Activated naive CD4-positive, alpha-beta T cell treated with anti-CD3 and anti-CD28 coated beads, Interleukin-2, amount 50 U/mL, for 24 hours (primary cell): ENCODE data around the gene CD96.

Experiments
- H3K27ac Mint-ChIP-seq: one replicate; pipeline ENCODE4 v1.8.0; 2021; ENCODE audit warnings: mild to moderate bottlenecking, mixed read lengths
- H3K27me3 Mint-ChIP-seq: one replicate; pipeline ENCODE4 v1.8.0; 2021; ENCODE audit warnings: mixed read lengths
- H3K36me3 Mint-ChIP-seq: one replicate; pipeline ENCODE4 v1.8.0; 2021; ENCODE audit warnings: mixed read lengths
- H3K4me1 Mint-ChIP-seq: one replicate; pipeline ENCODE4 v1.8.0; 2021; ENCODE audit warnings: mixed read lengths
- H3K4me3 Mint-ChIP-seq: one replicate; pipeline ENCODE4 v1.8.0; 2021; ENCODE audit warnings: mild to moderate bottlenecking, mixed read lengths
- H3K9me3 Mint-ChIP-seq: one replicate; pipeline ENCODE4 v1.8.0; 2021; ENCODE audit warnings: mixed read lengths

CD96 gene

DNA sequence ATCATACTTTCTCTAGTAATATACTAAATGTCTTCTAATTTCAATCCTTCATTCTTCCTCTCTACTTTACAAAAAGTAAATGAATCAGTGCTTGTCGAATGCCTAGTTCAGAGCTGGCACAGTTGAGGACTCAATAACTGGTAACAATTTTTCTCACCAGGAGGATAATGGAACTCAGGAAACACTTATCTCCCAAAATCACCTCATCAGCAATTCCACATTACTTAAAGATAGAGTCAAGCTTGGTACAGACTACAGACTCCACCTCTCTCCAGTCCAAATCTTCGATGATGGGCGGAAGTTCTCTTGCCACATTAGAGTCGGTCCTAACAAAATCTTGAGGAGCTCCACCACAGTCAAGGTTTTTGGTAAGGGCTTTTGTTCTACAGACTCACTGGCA lies 36.9 kb downstream of the CD96 start:
- peaks cover 35% of the 10 kb centered on the region for H3K36me3 Mint-ChIP-seq
- no peak overlapping the region for H3K4me3 Mint-ChIP-seq
- no peaks in the 10 kb centered on the region for H3K9me3 Mint-ChIP-seq
- peaks cover 78% of the 10 kb centered on the region for H3K4me1 Mint-ChIP-seq
- peak overlapping the region; percentile 64 for H3K27ac Mint-ChIP-seq
- H3K27me3 Mint-ChIP-seq: no peaks in the 10 kb centered on the region

DNA sequence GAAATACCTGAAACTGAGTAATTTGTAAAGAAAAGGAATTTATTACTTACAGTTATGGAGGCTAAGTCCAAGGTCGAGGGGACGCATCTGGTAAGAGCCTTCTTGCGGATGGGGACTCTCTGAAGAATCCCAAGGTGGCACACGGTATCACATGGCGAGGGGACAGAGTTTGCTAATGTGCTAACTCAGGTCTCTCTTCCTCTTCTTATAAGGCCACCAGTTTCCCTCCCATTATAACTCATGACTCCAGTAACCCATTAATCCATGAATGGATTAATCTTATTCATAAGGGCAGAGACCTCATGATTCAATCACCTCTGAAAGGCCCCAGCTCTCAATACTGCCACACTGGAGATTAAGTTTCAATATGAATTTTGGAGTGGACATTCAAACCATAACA lies 37.5 kb downstream of the CD96 start:
- Mint-ChIP-seq H3K9me3 (no peaks in the 10 kb centered on the region), H3K4me1 (peaks cover 80% of the 10 kb centered on the region), H3K4me3 (no peak overlapping the region), H3K36me3 (peaks cover 41% of the 10 kb centered on the region), H3K27ac (peak overlapping the region; percentile 64), H3K27me3 (no peaks in the 10 kb centered on the region)

DNA sequence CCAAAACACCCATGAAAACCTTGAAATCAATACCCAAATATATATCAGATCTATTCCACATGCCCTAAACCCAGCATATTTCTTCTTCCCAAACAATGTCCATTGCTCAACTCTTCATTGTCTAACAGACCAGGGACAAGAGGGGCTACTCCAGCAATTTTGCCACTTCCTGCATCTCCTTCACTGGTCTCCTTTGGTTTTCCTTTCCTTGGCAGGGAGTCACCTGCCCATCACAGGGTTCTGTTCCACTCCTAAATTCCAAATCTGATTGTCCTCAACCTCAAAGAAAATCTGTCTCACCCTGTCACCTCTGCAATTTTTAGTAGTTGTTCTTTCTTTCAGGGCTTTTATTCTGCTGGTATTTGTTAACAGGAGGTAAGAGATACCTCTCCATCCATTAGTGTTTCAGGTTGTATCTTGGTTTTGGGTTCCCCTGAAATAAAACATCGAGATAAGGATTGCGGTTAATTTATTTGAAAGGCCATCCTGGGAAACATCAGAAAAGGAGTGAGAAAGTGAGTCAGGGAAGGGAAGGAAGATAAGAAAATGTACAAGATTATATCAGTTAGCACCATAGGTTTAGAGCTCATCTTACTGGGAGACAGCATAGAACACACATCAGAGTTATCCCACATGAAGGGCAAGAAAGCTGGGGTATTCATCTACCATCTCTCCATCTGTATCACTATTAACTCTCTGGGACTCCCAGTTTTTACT lies 39.6 kb downstream of the CD96 start:
- no peaks in the 10 kb centered on the region for H3K27me3 Mint-ChIP-seq
- H3K36me3 Mint-ChIP-seq: peaks cover 51% of the 10 kb centered on the region
- no peak overlapping the region for H3K4me3 Mint-ChIP-seq
- no peaks in the 10 kb centered on the region for H3K9me3 Mint-ChIP-seq
- peak overlapping the region; percentile 56 for H3K27ac Mint-ChIP-seq
- peaks cover 86% of the 10 kb centered on the region for H3K4me1 Mint-ChIP-seq

DNA sequence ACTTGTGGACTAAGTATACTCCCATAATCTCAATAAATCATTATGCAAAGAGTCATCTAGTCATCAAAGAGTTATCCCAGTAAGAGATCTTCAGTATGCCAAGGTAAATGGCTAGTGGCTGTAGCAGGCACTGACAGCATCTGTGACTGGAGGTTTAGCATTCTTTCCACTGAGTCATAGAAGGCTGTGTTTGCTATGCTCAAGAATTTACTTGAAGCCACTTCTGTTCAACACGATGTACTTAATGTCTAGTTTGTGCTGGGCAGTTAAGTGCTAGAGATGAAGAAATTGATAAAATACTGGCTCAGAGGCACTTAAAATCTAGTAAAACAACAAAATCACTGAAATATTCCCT lies 40.1 kb downstream of the CD96 start:
- peaks cover 86% of the 10 kb centered on the region for H3K4me1 Mint-ChIP-seq
- no peaks in the 10 kb centered on the region for H3K27me3 Mint-ChIP-seq
- no peaks in the 10 kb centered on the region for H3K9me3 Mint-ChIP-seq
- peak overlapping the region; percentile 56 for H3K27ac Mint-ChIP-seq
- peaks cover 53% of the 10 kb centered on the region for H3K36me3 Mint-ChIP-seq
- no peak overlapping the region for H3K4me3 Mint-ChIP-seq

DNA sequence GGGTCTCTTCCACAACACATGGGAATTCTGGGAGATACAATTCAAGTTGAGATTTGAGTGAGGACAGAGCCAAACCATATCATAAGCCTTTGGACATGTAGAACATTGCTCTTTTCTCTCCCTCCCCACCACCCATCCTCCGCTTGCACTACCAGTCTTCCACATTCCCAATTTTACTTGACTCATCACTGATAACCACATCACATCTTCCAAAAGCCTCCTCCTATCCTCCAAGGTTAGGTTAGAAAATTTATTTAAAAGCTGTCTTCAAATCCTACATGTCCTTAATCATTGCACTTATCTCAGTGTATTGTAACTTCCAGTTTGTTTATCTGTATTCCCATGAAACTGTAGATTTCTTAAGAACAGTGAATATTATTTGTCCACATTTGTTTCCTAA lies 42.7 kb downstream of the CD96 start:
- H3K4me1 Mint-ChIP-seq: peaks cover 84% of the 10 kb centered on the region
- no peaks in the 10 kb centered on the region for H3K27me3 Mint-ChIP-seq
- H3K9me3 Mint-ChIP-seq: no peaks in the 10 kb centered on the region
- no peak overlapping the region for H3K4me3 Mint-ChIP-seq
- H3K36me3 Mint-ChIP-seq: peaks cover 62% of the 10 kb centered on the region
- H3K27ac Mint-ChIP-seq: peak overlapping the region; percentile 96

DNA sequence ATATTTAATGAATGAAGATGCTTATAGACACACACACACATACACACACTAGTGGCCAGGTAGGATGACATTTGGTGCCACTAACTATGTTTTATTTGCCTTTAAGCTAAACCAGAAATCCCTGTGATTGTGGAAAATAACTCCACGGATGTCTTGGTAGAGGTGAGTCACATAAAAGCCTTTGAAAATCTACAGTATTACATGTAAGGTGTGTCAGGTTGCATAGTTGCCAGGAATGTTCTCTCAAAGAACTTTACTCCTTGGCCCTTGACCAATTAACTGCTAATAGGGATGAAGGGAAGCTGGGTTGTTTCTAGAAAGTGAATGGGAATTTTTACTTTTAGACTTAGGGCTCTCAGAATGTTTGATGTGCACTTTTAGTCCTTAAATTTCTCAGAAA lies 43.2 kb downstream of the CD96 start:
- Mint-ChIP-seq H3K9me3 (no peaks in the 10 kb centered on the region), H3K36me3 (peaks cover 59% of the 10 kb centered on the region), H3K27ac (peak overlapping the region; percentile 35), H3K4me3 (no peak overlapping the region), H3K27me3 (no peaks in the 10 kb centered on the region), H3K4me1 (peaks cover 84% of the 10 kb centered on the region)

DNA sequence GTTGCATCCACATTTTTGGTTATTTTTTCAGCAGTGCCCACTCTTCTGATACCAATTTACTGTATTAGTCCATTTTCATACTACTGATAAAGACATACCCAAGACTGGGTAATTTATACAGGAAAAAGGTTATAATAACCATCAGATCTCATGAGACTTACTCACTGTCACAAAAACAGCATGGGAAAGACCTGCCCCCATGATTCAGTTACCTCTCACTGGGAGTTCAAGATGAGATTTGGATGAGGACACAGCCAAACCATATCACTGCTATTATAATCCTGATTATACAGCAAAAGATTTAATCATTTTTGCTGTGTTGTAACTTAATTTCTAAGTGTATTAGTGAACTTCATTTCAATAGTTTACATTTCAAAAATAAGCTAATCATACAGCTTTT lies 46.5 kb downstream of the CD96 start:
- Mint-ChIP-seq H3K36me3 (peaks cover 47% of the 10 kb centered on the region), H3K9me3 (no peaks in the 10 kb centered on the region), H3K4me3 (peak overlapping the region; percentile 16), H3K27me3 (no peaks in the 10 kb centered on the region), H3K27ac (peak overlapping the region; percentile 92), H3K4me1 (peaks cover 75% of the 10 kb centered on the region)

DNA sequence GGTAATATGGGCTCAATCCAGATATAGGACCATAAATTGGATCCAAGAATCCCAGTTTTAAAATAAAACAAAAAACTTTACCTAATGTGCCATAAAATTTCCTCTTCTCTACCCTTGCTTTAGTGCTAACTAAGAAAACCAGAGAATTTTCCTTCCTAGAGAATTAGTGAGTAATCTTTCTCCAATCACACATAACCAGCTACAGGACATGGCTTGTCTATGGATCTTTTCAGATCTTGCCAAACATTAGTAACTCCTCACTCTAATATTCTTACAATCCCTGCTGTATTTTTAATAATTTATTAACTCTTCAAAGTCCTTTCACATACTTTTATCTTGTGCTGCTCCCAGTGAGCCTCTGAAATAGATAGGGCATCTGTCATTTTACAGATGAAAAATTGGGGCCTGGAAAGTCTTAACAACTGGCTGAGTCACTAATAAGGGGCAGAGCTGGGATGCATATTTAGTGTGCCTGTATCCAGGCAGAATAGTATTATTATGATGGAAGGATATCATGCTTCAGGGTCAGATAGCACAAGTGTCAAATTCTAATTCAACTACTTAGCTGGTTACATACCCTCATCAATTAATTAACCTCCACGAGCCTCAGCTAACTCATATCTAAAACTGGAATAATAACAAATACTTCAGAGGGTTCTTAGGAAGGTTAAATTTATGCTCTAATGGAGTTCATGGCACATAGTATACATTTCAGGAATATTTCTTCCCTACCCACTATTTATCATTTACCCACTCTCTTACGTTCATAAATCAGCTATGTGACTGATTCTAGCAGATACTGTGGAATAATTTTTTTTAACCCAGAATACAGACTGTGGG lies 47.5 kb downstream of the CD96 start:
- peak overlapping the region; percentile 27 for H3K4me3 Mint-ChIP-seq
- H3K9me3 Mint-ChIP-seq: no peaks in the 10 kb centered on the region
- H3K27me3 Mint-ChIP-seq: no peaks in the 10 kb centered on the region
- H3K36me3 Mint-ChIP-seq: peaks cover 47% of the 10 kb centered on the region
- H3K27ac Mint-ChIP-seq: peak overlapping the region; percentile 85
- H3K4me1 Mint-ChIP-seq: peaks cover 79% of the 10 kb centered on the region

DNA sequence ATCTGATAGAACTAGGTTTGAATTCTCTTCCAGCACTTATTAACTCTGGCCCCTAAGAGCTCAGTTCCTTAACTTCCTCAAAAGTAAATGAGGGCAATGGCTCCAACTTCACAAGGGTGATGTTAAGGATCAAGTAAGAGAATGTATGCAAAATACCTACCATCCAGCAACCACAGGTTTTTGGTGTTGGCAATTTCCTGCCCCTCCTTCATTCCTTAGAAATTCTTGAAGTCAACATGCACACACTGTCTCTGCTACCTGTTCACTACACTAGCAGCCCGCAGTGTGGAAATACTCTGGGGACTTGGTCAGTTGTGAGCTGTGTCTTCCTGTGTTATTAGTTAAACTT lies 48.1 kb downstream of the CD96 start:
- peak overlapping the region; percentile 26 for H3K4me3 Mint-ChIP-seq
- H3K36me3 Mint-ChIP-seq: peaks cover 45% of the 10 kb centered on the region
- H3K27me3 Mint-ChIP-seq: no peaks in the 10 kb centered on the region
- peaks cover 81% of the 10 kb centered on the region for H3K4me1 Mint-ChIP-seq
- H3K27ac Mint-ChIP-seq: peak overlapping the region; percentile 77
- no peaks in the 10 kb centered on the region for H3K9me3 Mint-ChIP-seq

DNA sequence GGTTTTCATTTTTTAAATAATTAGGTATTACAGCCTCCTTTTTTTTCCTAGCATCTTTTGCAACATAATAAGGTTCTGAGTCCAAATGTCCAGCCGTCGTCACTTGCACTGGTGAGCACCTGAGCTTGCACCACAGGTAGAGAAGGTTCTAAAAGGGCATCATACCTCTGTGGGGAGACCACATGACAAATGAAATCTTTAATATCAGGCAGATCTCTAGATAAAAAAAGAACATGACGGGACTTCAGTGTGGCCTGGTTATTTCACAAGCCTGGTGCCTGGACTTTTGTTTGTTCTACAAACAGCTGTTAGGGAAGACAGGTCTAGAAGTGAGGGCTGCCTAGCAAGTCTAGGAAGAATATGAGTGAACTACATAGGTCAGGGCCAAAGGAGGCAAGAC lies 49.6 kb downstream of the CD96 start:
- H3K9me3 Mint-ChIP-seq: no peaks in the 10 kb centered on the region
- H3K27ac Mint-ChIP-seq: peak overlapping the region; percentile 72
- peaks cover 43% of the 10 kb centered on the region for H3K36me3 Mint-ChIP-seq
- peaks cover 83% of the 10 kb centered on the region for H3K4me1 Mint-ChIP-seq
- no peaks in the 10 kb centered on the region for H3K27me3 Mint-ChIP-seq
- peak overlapping the region; percentile 60 for H3K4me3 Mint-ChIP-seq

DNA sequence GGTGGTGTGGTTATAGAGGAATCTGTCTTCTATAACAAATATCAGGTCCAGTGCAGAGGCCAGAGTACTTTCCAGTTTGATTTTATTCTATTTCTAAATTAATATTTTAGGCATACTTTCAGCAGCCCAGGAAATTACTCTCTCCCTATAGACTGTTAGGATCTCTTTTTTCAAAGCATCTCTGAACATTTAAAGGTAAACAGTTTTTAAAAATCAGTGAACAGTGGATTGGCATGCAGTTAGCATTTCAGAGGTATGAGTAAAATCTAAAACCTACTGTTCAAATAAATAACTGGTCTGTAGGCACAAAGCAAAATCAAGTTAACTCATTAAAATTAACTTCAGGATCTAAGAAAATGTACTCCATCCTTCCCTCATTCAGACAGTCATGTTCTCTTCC lies 50.1 kb downstream of the CD96 start:
- Mint-ChIP-seq H3K4me3 (peak overlapping the region; percentile 95), H3K36me3 (peaks cover 40% of the 10 kb centered on the region), H3K9me3 (no peaks in the 10 kb centered on the region), H3K27ac (peak overlapping the region; percentile 82), H3K27me3 (no peaks in the 10 kb centered on the region), H3K4me1 (peaks cover 83% of the 10 kb centered on the region)

DNA sequence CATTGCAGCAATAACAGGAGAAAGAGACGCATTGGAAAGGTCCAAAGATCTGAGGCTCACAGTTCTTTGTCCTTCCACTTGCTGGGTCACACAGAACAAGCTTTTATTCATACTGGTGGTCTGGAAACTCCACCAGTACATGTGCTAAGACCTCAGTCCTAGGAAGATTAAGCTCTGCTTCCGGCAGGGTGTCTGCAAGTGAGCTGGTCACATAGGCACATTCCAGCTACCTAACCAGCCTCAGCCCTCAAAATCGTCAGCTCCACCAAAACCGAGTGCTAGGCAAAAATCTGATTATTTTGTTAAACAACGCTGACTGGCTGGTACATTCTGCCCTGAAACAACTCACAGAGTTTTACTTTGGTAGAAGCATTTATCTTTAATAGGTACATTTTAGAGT lies 50.9 kb downstream of the CD96 start:
- Mint-ChIP-seq H3K27me3 (no peaks in the 10 kb centered on the region), H3K9me3 (no peaks in the 10 kb centered on the region), H3K4me1 (peaks cover 83% of the 10 kb centered on the region), H3K36me3 (peaks cover 34% of the 10 kb centered on the region), H3K4me3 (peak overlapping the region; percentile 95), H3K27ac (peak overlapping the region; percentile 99)

DNA sequence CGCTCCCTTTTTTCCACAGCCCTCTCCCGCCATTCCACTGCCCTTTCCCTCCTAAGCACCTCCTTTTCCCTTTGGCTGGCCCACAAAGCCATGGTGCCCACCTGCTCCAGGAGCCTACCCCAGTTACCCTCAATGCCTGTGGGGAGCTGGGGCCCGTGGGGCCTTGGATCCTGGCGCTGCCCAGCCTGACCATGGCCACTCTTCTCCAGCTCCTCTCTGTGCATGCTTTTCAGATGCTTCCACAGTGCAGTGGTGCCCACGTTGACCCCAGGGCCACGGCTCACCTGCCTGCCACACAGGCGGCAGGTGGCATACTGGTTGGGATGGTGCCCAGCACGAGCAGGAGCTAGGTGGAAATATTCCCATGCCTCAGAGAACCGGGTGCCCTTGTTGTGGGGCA lies 51.7 kb downstream of the CD96 start:
- Mint-ChIP-seq H3K36me3 (peaks cover 31% of the 10 kb centered on the region), H3K4me1 (peaks cover 82% of the 10 kb centered on the region), H3K27ac (peak overlapping the region; percentile 99), H3K9me3 (no peaks in the 10 kb centered on the region), H3K4me3 (peak overlapping the region; percentile 95), H3K27me3 (no peaks in the 10 kb centered on the region)

DNA sequence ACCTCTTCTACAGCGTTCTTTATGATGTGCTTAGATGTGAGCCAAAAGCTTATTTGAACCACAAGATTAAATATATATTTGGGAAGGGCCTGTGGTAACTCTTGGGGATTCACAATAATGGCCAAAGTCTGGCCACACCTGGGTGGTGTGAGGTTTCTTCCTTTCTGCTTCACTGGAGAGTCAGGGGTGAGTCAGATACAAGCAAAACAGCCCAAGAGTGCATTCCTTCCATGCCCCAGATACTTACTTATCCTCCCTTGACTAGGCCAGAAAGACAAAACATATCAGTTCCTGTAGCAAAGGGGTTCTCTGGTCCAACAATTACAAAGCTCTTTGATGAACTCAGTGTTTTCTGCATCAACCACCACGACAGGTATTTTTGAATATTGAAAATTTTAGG lies 52.2 kb downstream of the CD96 start:
- no peaks in the 10 kb centered on the region for H3K27me3 Mint-ChIP-seq
- H3K4me3 Mint-ChIP-seq: peak overlapping the region; percentile 95
- peak overlapping the region; percentile 99 for H3K27ac Mint-ChIP-seq
- no peaks in the 10 kb centered on the region for H3K9me3 Mint-ChIP-seq
- peaks cover 31% of the 10 kb centered on the region for H3K36me3 Mint-ChIP-seq
- peaks cover 80% of the 10 kb centered on the region for H3K4me1 Mint-ChIP-seq

DNA sequence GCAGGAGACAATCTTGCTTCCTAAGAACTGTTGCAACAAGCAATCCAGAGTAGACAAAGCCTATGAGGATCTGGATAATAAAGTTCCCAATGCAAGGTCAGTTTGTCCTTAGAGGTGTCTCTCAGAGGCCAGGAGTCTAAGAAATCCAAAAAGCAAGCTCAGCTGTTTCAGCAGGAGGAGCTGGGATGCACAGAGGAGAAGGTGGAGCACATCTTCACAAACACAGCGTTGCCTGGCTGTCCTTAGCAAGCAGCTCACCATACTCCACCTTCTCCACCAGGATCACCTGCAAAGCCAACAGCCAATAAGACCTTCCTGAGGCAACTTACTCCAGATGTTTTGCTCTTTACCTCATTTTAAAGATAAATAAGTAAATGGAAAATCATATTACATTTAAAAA lies 52.8 kb downstream of the CD96 start:
- H3K27me3 Mint-ChIP-seq: no peaks in the 10 kb centered on the region
- H3K27ac Mint-ChIP-seq: peak overlapping the region; percentile 97
- peaks cover 34% of the 10 kb centered on the region for H3K36me3 Mint-ChIP-seq
- peak overlapping the region; percentile 95 for H3K4me3 Mint-ChIP-seq
- no peaks in the 10 kb centered on the region for H3K9me3 Mint-ChIP-seq
- H3K4me1 Mint-ChIP-seq: peaks cover 76% of the 10 kb centered on the region

DNA sequence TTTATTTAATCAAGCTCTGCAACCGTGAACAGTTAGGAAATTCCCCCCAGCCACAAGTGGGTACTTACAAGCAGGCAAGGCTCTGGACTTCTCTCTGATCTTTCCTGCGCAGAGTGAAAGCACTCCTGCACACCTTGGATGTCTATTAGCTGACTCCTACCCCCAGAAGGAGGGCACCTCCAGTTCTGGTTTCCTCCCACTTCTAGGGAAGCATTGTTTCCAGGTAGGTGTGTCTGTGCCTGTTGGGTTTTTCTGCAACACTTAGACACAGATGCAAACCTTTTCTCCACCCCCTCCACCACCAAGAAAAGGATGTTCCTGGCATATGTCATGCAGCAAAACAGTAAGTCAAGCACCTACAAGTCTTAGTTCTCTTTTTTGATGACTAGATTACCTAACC lies 53.2 kb downstream of the CD96 start, which contains the start of gene ZBED2:
Gene ZBED2, minus strand, starts transcription at position 115 of the 400 bp plus-strand sequence. CDS start 1,145 bp downstream, outside the sequence.
- H3K27ac Mint-ChIP-seq: peak within 1 kb of the TSS; percentile 99
- no peaks in the 10 kb centered on the region for H3K27me3 Mint-ChIP-seq
- peaks cover 74% of the 10 kb centered on the region for H3K4me1 Mint-ChIP-seq
- H3K36me3 Mint-ChIP-seq: peaks cover 36% of the 10 kb centered on the region
- peak within 1 kb of the TSS; percentile 95 for H3K4me3 Mint-ChIP-seq
- H3K9me3 Mint-ChIP-seq: no peaks in the 10 kb centered on the region
